Measurements from ENCODE around the gene PLA2G10.
"Not testable (repeated sequence)": the region's sequence is repeated elsewhere in the genome, so short reads cannot be mapped to it uniquely, and the experiment has no call there.

The PLA2G10 gene

DNA sequence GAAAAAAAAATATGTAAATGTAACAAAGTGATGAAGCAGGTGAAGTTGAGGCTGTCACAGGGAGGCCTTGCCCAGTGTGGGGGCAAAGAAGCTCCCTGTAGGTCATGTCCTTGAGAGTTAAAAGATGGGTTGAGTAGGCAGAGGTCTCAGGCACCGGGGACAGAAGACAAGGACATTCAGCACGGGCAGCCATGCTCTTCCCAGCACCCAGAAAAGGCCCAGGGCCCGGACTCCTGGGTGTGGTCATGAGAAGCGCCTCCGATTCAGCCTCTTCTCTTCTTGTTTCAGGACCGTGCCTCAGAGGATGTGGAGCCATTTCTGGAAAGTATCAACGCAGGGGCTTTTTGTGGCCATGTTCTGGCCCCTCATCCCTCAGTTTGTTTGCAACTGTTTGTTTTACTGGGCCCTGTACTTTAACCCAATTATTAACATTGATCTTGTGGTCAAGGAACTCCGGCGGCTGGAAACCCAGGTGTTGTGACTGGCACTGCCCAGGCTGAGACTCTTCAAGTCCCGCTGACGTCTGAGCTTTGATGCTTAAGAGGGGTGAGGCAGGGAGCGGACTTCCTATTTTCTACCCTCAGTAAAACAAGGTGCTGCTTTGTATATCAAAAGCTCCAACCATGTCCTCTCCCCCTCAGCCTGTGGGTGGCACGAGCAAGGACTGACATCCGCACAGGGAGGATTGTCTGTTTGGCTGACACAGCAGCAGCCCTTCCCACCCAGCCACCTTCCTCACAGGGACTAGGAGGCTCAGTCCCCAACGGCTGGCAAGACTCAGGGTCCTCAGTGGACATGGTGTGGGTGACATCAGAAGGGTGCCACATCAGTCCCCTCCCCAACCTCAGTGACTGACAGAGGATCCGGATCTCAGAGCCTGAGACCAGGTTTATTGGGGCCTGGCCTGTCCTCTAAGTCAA lies 26.5 kb downstream of the PLA2G10 start:
- no peak for DNase-seq (ENCODE audit: low read depth, low spot score)

DNA sequence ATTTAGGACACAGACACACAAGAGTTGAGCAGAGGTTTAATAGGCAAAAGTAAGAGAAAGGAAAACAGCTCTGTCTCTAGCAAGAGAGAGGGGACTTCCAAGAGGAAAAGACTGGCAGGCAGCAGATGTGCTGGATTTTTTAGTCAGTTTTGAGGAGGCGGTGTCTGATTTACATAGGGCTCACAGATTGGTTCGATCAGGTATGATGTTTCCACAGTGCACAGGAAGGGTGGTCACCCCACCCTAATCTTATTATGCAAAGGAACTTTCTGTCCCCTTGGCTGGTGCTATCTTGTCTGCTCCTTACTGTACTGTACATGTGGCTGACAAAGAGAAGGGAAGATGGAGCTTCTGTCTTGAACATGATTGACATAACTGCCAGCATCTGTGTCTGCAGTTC lies 36.0 kb downstream of the PLA2G10 start:
- no peak for DNase-seq (ENCODE audit: low read depth, low spot score)

DNA sequence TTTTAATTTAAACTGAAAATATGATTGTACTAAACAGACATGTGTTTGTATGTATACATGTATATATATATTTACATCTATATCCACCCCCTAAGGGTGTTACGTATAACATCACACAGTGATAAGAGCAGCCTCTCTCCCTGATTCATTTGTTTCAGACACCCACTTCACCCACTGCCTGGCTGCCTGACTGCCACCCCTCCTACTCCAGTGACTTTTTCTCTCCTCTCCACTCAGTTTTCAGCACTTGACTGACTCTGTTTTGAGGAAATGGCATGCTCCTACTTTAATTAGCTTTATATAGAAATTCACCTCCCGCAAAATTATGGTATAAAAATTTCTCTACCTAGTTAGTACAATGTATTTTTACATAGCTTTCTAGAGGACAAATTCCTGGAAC lies 41.4 kb downstream of the PLA2G10 start:
- no peak for DNase-seq (ENCODE audit: low read depth, low spot score)

DNA sequence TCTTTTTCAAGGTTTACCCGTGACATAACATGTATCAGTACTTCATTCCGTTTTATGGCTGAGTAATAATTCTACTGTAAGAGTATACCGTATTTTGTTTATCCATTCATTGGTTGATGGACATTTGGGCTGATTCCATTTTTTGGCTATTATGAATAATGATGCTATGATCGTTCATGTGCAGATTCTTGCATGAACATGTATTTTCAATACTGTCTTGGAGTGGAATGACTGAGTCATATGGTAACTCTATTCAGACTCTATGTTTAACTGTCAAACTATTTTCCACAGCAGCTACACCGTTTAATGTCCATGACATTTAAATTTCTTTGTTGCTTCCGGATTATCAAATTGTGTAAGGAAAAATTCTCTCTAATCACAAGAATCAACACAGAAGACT lies 43.5 kb downstream of the PLA2G10 start:
- DNase-seq (ENCODE audit: low read depth, low spot score), result no peak

DNA sequence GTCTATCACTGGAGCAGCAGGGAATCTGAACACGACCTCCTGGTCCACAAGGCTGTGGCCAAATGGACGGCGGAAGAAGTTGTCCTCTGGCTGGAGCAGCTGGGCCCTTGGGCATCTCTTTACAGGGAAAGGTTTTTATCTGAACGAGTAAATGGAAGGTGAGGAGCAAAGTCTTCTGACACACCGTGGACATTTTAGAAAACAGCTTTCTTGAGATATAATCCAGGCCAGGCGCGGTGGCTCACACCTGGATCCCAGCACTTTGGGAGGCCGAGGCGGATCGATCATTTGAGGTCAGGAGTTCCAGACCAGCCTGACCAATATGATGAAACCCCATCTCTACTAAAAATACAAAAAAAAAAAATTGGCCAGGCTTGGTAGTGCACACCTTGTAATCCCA lies 44.3 kb downstream of the PLA2G10 start:
- no peak for DNase-seq (ENCODE audit: low read depth, low spot score)

DNA sequence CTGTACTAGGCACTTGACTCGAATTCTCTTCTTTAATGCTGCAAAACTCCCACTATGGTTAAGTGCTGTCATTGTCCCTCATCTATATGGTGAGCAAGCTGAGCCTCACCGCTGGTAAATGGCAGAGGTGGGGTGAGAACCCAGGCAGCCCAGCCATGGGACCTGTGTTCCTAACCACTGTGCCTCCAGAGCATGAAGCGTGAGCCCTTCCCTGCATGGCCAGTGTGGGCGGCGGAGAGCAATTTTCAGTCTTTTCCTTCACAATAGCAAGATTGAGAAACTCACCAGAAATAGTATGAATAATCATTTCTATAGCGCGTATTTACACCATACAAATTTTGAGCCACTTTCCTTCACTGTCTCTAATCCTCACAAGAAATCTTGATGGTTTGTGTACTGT lies 52.2 kb downstream of the PLA2G10 start:
- DNase-seq (ENCODE audit: low read depth, low spot score), result no peak

DNA sequence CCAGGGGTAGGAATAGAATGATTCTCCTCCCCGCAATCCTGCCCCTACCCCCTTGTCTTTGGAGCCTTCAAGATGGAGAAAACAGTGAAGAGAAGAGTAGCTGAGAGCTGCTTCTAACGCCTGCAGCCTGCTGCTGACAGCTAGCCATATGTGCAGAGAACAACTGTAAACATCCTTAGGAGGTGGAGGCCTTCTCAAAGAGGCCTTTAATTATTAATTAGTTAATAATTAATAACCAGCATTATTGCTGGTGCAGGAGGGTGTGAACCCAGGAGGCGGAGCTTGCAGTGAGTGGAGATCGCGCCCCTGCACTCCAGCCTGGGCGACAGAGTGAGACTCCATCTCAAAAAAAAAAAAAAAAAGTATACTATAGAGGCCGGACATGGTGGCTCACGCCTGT lies 52.9 kb downstream of the PLA2G10 start:
- no peak for DNase-seq (ENCODE audit: low read depth, low spot score)

DNA sequence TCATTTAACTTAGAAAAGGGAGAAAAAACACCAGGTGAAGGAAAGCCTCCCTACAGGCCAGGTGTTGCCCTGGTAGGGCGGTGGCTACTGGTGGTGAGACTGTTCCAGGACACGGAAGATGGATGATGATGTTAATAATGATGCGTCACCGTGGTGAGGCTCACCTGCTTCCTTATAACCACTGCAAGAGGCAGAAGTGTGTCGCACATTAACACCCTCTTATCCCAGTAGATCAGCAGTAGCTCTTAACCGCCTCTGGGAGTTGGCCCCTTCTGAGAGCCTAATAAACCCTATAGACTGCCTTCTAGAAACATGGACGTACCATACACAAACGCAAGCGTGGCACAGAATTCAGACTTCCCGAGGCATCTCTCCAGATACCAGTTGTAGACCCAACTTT lies 53.6 kb downstream of the PLA2G10 start:
- DNase-seq (ENCODE audit: low read depth, low spot score), result no peak

DNA sequence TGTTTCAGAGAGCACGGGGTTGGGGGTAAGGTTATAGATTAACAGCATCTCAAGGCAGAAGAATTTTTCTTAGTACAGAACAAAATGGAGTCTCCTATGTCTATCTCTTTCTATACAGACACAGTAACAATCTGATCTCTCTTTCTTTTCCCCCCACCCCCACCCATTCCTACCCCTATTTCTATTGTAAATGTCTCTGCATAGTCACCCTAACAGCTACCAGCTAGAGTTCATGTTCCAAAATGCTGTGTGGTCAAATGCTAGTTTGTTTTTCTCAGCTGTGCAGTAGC lies 57.2 kb downstream of the PLA2G10 start:
- DNase-seq (ENCODE audit: low read depth, low spot score), result not testable (repeated sequence)

DNA sequence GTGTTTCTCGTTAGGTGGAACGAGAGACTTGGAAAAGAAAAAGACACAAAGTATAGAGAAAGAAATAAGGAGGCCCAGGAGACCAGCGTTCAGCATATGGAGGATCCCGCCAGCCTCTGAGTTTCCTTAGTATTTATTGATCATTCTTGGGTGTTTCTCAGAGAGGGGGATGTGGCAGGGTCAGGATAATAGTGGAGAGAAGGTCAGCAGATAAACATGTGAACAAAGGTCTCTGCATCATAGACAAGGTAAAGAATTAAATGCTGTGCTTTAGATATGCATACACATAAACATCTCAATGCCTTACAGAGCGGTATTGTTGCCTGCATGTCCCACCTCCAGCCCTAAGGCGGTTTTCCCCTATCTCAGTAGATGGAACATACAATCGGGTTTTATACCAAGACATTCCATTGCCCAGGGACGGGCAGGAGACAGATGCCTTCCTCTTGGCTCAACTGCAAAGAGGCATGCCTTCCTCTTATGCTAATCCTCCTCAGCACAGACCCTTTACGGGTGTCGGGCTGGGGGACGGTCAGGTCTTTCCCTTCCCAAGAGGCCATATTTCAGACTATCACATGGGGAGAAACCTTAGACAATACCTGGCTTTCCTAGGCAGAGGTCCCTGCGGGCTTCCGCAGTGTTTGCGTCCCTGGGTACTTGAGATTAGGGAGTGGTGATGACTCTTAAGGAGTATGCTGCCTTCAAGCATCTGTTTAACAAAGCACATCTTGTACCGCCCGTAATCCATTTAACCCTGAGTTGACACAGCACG lies 57.7 kb downstream of the PLA2G10 start:
- not testable (repeated sequence) for DNase-seq (ENCODE audit: low read depth, low spot score)

DNA sequence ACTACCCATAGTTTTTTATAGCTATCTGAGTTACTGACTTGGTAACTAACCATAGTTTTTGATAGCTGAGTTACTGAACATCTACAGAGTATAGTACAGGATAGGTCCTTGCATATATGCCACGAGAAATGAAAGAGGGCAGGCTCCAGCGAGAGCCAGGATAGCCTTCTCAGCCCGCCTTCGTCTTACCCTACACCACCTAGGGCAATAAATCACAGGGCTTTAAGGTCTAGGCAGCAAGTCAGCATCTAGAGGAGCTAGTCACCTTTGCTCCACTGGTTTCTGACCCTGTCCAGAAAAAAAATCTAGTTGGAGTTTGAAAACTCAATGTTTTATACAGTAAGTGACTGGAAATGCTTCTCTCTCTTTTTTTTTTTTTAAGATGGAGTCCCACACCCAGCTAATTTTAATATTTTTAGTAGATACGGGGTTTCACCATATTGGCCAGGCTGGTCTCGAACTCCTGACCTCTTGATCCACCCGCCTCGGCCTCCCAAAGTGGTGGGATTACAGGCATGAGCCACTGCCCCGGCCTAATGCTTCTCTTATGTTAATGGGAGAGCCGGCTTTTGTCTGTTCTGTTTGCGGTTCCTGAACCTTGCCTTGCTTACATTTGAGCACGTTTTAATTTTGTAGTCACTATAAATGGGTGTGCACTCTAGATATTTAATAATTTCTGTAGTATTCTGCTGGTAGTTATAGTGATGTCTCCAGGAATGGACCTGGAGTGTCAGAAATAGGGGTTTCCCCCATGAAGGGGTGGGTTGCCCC lies 58.5 kb downstream of the PLA2G10 start:
- no peak for DNase-seq (ENCODE audit: low read depth, low spot score)

DNA sequence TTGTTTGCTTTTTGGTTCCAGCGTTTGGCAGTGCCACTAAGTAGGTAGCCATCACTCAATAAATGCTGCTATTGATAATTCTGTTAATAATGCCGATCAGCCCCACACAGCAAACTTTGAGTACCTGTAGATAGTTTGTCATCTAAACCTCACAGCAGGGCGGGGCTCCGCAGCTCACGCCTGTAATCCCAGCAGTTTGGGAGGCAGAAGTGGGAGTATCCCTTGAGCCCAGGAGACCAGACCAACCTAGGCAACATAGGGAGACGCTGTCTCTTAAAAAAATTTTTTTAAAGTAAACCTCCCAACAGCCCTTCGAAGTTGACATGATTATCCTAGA lies 59.8 kb downstream of the PLA2G10 start:
- no peak for DNase-seq (ENCODE audit: low read depth, low spot score)

DNA sequence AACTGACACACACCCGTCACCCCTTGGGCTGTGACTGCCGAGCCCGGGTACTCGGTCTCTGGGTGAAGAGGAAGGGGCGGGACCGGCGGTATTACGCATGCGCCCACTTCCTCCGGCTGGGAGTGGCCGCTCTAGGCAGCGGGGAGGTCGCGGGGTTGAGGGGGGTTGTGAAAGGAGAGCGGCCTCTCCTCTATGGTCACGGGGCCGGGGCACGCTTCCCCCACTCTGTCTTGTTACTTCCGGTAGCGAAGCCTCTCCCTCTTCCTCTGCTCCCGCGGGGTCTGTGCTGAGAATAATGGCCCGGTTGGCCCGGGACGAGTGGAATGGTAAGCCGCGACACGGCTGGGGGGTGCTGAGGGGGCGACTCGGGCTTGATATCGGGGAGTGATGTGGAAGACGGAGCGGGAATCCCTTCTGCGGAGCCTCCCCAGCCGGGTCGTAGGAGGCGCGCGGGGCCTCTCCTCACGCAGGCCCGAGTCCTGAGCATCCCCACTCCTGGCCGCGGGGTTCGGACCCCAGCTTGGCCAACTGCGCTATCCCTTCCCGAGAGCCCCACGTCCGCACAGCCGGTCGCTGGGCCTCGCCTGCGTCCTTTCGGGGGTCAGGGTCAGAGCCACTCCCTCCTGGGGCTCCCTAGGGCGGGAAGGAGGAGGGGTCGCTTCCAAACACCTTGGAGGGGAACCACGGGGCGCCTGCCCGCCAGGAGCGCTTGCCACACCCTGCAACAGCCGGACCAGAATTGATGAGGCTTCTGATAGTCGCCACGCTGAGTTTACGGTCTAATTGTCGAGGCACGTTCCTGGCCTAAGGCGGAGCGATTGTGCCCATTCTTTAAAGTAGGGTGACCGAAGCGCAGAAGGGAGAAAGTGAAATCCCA lies 61.2 kb downstream of the PLA2G10 start, which contains the start of gene BFAR:
Gene BFAR, plus strand, starts transcription at position 259 of the 877 bp plus-strand sequence. CDS start 11,396 bp downstream, outside the sequence.
- DNase-seq (ENCODE audit: low read depth, low spot score), result peak; percentile 85

DNA sequence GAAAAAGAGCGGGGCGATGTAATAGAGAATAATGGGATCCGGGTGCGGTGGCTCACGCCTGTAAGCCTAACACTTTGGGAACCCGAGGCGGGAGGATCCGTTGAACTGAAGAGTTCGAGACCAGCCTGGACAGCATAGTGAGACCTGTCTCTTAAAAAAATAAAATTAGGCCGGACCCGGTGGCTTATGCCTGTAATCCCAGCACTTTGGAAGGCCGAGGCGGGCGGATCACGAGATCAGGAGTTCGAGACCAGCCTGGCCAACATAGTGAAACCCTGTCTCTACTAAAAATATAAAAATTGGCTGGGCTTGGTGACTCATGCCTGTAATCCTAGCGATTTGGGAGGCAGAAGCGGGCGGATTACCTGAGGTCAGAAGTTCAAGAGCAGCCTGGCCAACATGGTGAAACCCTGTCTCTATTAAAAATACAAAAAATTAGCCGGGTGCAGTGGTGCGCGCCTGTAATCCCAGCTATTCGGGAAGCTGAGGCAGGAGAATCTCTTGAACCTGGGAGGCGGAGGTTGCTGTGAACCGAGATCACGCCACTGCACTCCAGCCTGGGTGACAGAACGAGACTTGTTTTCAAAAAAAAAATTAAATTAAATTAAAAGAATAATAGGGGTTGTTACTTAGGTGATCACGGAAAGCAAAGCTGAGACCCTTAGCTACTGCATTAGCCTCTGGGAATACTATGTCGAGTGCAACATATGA lies 63.3 kb downstream of the PLA2G10 start:
- not testable (repeated sequence) for DNase-seq (ENCODE audit: low read depth, low spot score)

DNA sequence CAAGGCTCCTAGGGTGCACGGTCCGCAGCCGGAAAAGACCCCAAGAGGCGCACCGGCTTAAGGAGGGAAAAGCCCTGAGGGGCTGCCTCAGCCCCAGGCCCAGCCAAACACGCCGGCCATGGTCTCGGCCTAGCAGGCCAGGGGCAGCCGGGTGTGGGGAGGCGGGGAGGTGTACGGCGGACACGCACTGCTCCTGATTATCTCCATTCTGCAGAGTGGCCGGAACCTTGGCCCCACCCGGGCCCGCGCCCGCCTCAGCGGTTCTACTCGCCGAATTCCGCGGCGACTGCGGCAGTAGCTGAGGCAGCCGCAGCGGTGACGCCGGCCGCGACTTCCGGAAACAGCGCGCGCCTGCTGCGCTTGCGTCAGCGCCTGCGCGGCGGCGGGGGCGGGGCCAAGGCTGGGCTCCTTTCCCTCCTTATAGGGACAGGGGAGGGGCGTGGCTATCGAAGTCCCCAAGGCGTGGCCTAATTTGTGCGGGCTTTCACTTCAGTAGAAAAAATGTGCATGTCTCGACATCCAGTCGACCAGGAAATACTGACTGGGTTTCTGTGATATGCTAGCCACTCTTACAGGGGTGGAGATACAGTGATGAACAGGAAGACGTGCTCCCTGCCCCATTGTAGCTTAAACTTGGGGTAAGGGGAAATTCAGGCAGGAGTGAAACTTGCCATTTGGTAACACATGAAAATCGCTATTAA lies 64.0 kb downstream of the PLA2G10 start, which contains the start of gene PARN:
Gene PARN, minus strand, starts transcription at position 342 of the 701 bp plus-strand sequence. Its CDS starts 135 bp downstream, at position 207.
- DNase-seq (ENCODE audit: low read depth, low spot score), result peak; percentile 92

DNA sequence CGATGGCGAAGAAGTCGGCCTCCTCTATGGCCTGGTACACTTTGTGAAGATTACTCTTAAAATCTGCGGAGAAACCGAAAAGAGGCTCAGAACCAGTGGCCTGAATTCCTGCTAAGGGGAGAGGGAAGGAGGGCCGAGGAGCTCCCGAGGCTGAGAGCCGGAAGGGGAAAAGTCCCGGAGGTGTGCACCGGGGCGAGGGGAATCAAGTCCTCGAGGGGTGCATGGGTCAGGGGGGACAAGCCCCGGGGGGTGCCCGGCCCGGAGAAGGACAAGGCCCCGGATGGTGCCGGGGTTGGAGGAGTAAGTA lies 64.5 kb downstream of the PLA2G10 start:
- no peak for DNase-seq (ENCODE audit: low read depth, low spot score)

DNA sequence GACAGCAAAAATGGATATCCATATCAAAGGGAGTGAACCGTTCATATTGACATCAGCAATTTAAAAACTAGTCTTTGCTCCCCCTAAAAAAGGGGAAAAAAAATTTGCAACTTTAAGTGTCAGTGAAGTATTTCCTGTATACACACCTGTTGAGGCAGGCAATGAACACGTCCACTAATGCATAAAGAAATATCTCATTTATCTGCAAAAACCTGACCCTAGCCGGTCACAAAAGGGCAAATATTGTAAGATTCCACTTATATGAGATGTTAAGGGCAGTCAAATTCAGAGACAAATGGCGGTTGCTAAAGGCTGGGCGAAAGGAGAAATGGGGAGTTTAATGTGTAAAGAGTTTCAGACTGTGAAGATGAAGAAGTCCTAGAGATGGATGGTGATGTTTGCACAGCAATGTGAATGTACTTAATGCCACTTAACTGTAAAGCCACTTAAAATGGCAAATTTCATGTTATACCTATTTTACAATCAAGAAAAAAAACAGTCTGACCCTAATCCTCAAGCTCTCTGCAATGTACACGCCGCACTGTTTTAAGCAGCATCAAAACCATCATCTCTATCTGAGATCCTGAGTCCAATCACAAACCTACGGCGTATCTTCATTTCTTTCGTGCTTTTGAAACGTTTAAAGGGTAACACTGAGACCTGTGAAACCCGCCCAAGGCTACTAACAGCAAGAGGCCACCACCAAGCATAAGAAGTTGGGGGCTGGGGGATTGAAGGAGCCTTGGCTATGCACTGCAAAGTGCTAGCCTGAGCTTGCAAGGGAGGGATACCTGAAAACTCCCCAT lies 65.1 kb downstream of the PLA2G10 start:
- no peak for DNase-seq (ENCODE audit: low read depth, low spot score)

DNA sequence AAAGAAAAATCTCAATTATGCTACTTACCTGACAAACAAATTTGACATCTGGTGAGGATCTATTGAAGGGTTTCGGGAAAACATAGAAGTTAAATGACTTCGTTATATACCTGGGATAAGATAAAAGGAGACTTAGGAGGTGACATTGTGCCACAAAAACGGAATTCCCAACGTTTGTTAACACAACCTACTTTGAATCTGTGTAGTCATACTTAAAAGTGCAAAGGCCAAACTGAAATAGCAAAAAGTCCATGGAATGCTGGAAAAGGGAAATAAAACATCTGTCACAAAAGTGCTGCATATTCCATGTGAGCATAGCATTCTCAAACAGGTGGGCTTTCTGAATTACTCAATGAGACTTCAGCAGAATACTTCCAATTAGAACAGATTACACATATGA lies 67.0 kb downstream of the PLA2G10 start:
- DNase-seq (ENCODE audit: low read depth, low spot score), result no peak
